Posterior vena cava (tissue), 2 donors: ENCODE measurements around the gene KIFC1. TPM values are rescaled to one million over a fixed set of nuclear protein-coding genes. Genes with fewer than 3 reads are reported as not detected.
A peak's percentile ranks its signal among the peaks of the same experiment; 100 is the strongest.
"Not testable (repeated sequence)": the region's sequence is repeated elsewhere in the genome, so short reads cannot be mapped to it uniquely, and the experiment has no call there.

Experiments used
- DNase-seq: peaks from one replicate; pipeline ENCODE4 v3.0.0-alpha.2; 2020; ENCODE audit warnings: low spot score
- intact Hi-C, 2 donors: fragments of 100-400 bp; cut with DNase I; formaldehyde crosslinking; loops; one replicate each; pipeline versions ENCODE4 v1.14.1 to v1.14.2; 2022 to 2023
- total RNA-seq, 2 donors: library from RNA; stranded (reverse); fragmentation: NEBNext Ultra II Directional; extraction: Animal tissue kit (Norgen Biotek cat#: 25700); gene quantifications; one replicate each; pipeline ENCODE4 v1.2.1, GENCODE V29; 2021
- donor health status: DM: yes; HTN: yes; CAD: no.
- donor health status: DM: yes; HTN: yes; CAD: no.

The KIFC1 gene
- total RNA-seq, 2 donors from 2014 or later, result 0.29 to 1.0 TPM

GRCh38 chr6:33372526-33373123 lies 19.0 kb upstream of the KIFC1 start:
- DNase-seq, result no peak
- intact Hi-C loops, result no loop called here

- DNase-seq, result peak; percentile 15
- intact Hi-C loops, result no loop called here
Observed at GRCh38 chr6:33373960-33374910, 17.4 kb upstream of the KIFC1 start.

DNA sequence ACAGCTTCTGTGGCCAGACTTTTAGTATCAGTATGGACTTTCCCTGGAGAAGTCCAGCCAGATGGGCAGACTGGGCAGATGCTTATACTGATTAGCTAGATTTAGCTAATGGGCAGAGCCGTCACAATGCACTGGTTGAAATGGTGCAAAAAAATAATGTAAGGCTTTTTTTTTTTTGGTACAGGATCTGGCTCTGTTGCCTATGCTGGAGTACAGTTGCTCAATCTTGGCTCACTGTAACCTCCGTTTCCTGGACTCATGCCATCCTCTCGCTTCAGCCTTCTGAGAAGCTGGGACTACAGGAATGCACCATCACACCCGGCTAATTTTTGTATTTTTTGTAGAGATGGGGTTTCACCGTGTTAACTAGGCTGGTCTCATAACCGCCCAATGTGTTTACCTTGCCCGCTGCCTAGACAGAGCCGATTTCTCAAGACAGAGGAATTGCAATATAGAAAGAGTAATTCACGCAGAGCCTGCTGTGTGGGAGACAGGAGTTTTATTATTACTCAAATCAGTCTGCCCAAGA lies 16.4 kb upstream of the KIFC1 start:
- peak; percentile 82 for DNase-seq
- intact Hi-C loops, result loop anchor here in 1 of 2 donors (5.0 kb wide), 1 partner anchor 1858 kb away; no protein-coding TSS in a partner anchor

- no peak for DNase-seq
- intact Hi-C loops, result loop anchor here in 1 of 2 donors (5.0 kb wide), 1 partner anchor 1860 kb away; no protein-coding TSS in a partner anchor
Observed at GRCh38 chr6:33377171-33377570, 14.5 kb upstream of the KIFC1 start.

DNA sequence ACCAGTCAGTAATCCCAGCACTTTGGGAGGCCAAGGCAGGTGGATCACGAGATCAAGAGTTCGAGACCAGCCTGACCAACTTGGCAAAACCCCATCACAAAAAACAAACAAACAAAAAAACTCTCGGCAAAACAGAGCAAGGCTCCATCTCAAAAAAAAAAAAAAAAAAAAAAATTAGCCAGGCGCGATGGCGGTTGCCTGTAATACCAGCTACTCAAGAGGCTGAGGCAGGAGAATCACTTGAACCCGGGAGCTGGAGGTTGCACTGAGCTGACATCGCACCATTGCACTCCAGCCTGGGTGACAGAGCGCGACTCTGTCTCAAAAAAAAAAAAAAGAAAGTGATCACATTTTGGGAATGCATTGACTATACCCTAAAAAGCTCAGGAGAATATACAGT lies 12.4 kb upstream of the KIFC1 start:
- DNase-seq, result not testable (repeated sequence)
- intact Hi-C loops, result loop anchor here in 1 of 2 donors (5.0 kb wide), 1 partner anchor 1862 kb away; no protein-coding TSS in a partner anchor

DNA sequence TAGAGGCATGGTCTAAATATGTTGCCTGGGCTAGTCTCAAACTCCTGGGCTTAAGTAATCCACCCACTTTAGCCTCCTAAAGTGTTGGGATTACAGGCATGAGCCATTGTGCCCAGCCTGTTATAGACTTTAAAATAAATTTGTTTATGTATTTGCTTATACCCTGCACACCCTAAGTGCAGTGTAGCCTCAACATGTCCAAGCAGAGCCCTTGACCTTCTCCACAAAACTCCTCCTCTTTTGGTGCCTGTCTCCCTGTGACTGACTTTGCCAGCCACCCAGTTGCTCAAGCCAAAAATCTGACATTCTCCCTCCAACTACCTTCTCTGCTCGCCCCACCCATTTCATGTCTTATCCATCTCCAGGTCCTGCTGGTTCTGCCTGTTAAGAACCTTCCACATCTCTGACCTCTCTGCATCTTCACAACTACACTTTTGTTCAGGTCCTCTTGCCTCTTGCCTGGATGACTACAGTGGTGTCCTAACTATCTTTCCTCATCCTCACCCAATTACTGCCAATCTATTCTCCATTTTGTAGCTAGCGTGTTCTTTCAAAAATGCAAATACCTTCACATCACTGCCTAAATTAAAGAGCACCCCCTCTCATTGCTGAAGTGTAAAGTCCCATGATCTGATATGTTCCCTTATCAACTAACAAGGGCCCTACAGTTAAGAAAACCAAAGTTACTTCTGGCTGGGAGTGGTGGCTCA lies 11.2 kb upstream of the KIFC1 start:
- DNase-seq, result no peak
- intact Hi-C loops, result no loop called here

GRCh38 chr6:33383427-33384185 lies 8.0 kb upstream of the KIFC1 start:
- no peak for DNase-seq
- intact Hi-C loops, result no loop called here

DNA sequence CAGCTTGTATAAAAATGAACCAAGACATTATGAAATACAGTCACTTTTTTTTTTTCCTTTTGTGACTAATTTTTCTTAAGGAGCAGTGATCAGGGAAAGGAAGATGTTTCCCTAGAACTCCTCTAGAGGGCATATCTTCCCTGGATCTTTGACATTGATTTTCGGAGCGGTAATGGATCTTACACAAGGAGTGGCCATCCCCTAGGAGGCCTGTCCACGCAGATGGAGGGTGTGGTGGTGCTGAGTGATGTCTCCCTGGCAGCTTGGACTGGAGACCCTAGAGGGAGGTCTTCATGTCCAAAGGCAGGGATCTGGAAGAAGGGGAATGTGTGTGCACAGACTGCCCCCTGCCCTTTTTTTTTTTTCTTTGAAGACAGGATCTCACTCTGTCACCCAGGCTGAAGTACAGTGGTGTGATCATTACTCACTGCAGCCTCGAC lies 7.0 kb upstream of the KIFC1 start:
- intact Hi-C loops, result no loop called here
- no peak for DNase-seq

- no peak for DNase-seq
- intact Hi-C loops, result no loop called here
Observed at GRCh38 chr6:33390173-33390572, 1.4 kb upstream of the KIFC1 start.

GRCh38 chr6:33390767-33391277 lies 801 bp upstream of the KIFC1 start:
- DNase-seq, result no peak
- intact Hi-C loops, result no loop called here

DNA sequence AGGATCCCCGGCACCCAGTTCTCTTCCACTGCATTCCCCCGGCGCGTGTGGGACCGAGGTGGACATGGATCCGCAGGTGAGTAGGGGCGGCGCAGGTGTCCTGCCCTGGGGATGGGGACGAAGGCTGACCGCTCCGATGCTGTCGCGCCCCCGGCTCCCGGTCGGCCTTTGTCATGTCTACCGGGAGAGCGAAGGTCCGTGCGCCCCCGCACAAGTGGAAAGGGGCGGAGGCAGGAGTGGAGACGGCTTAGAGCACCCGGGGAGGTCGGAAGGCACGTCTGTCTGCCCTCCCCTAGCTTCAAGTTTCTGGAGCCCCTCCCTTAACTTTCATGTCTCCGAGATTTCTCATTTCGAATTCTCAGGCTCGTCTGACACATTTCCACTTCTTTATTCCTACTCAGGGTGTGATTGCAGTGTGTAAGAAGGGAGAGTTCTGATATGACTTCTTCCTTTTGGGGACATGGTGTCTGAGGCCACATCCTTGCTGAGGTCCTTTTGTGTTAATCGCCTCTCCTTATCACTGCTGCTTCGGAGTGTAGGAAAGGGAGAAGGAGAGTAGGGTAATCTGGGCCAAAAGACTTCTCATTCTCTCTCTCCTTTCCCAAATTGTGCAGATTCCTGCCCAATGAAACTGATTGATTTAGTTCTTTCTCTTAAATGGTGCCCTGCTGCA lies 435 bp downstream of the KIFC1 start:
- intact Hi-C loops, result no loop called here
- no peak for DNase-seq

- intact Hi-C loops, result no loop called here
- DNase-seq, result no peak
Observed at GRCh38 chr6:33392595-33392948, 949 bp downstream of the KIFC1 start.

- no peak for DNase-seq
- intact Hi-C loops, result no loop called here
Observed at GRCh38 chr6:33392979-33393378, 1.4 kb downstream of the KIFC1 start.

DNA sequence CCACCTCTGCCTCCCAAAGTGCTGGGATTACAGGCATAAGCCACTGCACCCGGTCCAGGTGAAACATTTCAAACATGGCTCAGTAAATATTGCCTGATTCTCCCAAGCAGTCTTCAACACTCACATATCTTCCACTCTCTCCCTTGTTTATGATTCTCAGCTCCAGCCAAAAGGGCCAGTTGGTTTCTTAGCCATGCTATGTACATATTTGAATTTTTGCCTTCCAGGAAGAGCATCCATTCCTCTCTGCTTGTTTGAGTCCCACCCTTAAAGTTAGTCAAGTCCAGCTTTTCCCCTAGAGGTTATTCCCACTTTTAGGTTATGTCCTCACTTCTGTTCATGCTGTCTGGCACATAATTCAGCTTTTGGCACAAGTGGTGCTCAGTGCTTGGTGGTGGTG lies 5.9 kb downstream of the KIFC1 start:
- intact Hi-C loops, result no loop called here
- no peak for DNase-seq

GRCh38 chr6:33398601-33399000 lies 7.0 kb downstream of the KIFC1 start:
- intact Hi-C loops, DNase-seq: not testable (repeated sequence)

GRCh38 chr6:33399881-33400280 lies 8.3 kb downstream of the KIFC1 start:
- intact Hi-C loops, DNase-seq: not testable (repeated sequence)

GRCh38 chr6:33404884-33405283 lies 13.3 kb downstream of the KIFC1 start:
- no peak for DNase-seq
- intact Hi-C loops, result no loop called here

DNA sequence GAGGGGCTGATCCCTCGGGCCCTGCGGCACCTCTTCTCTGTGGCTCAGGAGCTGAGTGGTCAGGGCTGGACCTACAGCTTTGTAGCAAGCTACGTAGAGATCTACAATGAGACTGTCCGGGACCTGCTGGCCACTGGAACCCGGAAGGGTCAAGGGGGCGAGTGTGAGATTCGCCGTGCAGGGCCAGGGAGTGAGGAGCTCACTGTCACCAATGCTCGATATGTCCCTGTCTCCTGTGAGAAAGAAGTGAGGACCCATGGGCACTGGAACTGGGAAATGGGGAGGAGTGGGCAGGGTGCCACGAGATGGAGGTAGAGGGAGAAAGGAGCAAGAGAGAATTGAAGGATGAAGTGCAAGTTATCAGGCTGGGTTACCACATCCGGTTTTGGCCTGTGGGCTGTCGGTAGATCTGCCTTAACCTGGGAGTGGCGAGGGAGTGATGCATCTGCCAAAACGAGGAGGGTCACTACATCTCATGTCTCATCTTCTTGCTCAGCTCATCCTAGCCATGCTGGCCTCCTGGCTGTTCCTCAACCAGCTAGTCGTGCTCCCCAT lies 13.8 kb downstream of the KIFC1 start:
- intact Hi-C loops, result no loop called here
- no peak for DNase-seq
